ENCODE data around the gene RFC5.
"Not testable (repeated sequence)": the region's sequence is repeated elsewhere in the genome, so short reads cannot be mapped to it uniquely, and the experiment has no call there.

Gene RFC5

GRCh38 chr12:118016424-118017264 is at the start of gene RFC5:
TSS of gene RFC5 (plus strand) at chr12:118016703. CDS start at chr12:118016828, 125 bp downstream.
- DNase-seq (ENCODE audit: low spot score) = peak; percentile 98

- no peak for DNase-seq (ENCODE audit: low spot score)
Observed at GRCh38 chr12:117967043-117967442, 49.5 kb upstream of the RFC5 start.

GRCh38 chr12:117967512-117967911 is 49.0 kb upstream of the RFC5 start:
- DNase-seq (ENCODE audit: low spot score) = no peak

- no peak for DNase-seq (ENCODE audit: low spot score)
Observed at GRCh38 chr12:117968151-117968789, 48.2 kb upstream of the RFC5 start.

- DNase-seq (ENCODE audit: low spot score) = no peak
Observed at GRCh38 chr12:117968826-117969659, 47.5 kb upstream of the RFC5 start, which contains the start of gene KSR2. TSS of gene KSR2 (minus strand) at chr12:117968990. CDS start at chr12:117968255, 735 bp downstream.

- DNase-seq (ENCODE audit: low spot score) = no peak
Observed at GRCh38 chr12:117970334-117970733, 46.2 kb upstream of the RFC5 start.

GRCh38 chr12:117972301-117972700 is 44.2 kb upstream of the RFC5 start:
- no peak for DNase-seq (ENCODE audit: low spot score)

- no peak for DNase-seq (ENCODE audit: low spot score)
Observed at GRCh38 chr12:117975006-117975405, 41.5 kb upstream of the RFC5 start.

GRCh38 chr12:117977373-117977772 is 39.1 kb upstream of the RFC5 start:
- no peak for DNase-seq (ENCODE audit: low spot score)

- DNase-seq (ENCODE audit: low spot score) = no peak
Observed at GRCh38 chr12:117980616-117981015, 35.9 kb upstream of the RFC5 start.

GRCh38 chr12:117981267-117981666 is 35.2 kb upstream of the RFC5 start:
- no peak for DNase-seq (ENCODE audit: low spot score)

GRCh38 chr12:117985182-117985581 is 31.3 kb upstream of the RFC5 start:
- no peak for DNase-seq (ENCODE audit: low spot score)

- no peak for DNase-seq (ENCODE audit: low spot score)
Observed at GRCh38 chr12:117986705-117987469, 29.6 kb upstream of the RFC5 start.

- no peak for DNase-seq (ENCODE audit: low spot score)
Observed at GRCh38 chr12:117994551-117995438, 21.7 kb upstream of the RFC5 start.

- no peak for DNase-seq (ENCODE audit: low spot score)
Observed at GRCh38 chr12:117998719-117999118, 17.8 kb upstream of the RFC5 start.

GRCh38 chr12:117999806-118000205 is 16.7 kb upstream of the RFC5 start:
- not testable (repeated sequence) for DNase-seq (ENCODE audit: low spot score)

- no peak for DNase-seq (ENCODE audit: low spot score)
Observed at GRCh38 chr12:118010903-118011302, 5.6 kb upstream of the RFC5 start.

GRCh38 chr12:118011377-118011776 is 5.1 kb upstream of the RFC5 start:
- no peak for DNase-seq (ENCODE audit: low spot score)

- DNase-seq (ENCODE audit: low spot score) = no peak
Observed at GRCh38 chr12:118011961-118012360, 4.5 kb upstream of the RFC5 start.

GRCh38 chr12:118013283-118013682 is 3.2 kb upstream of the RFC5 start:
- DNase-seq (ENCODE audit: low spot score) = no peak

GRCh38 chr12:118015306-118015705 is 1.2 kb upstream of the RFC5 start:
- DNase-seq (ENCODE audit: low spot score) = no peak
